ENCODE results near the gene RSRC1. TPM values are rescaled to one million over a fixed set of nuclear protein-coding genes. Genes with fewer than 3 reads are reported as not detected.
"Not testable (repeated sequence)": the region's sequence is repeated elsewhere in the genome, so short reads cannot be mapped to it uniquely, and the experiment has no call there.

Gene RSRC1
- polyA plus RNA-seq, 1 experiment: 2.7 TPM

DNA sequence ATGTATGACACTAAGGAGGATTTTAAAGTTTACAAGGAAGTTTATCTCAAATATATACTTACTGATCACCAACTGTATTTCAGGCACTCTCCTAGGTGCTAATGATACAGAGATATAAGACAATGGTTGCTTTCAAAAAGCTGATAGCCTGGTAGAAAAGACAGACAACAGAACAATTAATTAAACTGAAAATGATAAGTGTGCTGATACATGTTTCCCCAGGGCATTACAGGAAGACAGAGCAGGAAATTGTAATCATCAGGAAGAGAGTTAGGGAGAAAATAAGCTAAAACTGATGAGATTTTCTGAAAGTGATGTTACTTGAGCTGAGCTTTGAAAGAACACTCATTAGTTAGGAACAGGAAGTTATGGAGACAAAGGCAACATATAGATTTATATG is 229.7 kb downstream of the RSRC1 start:
- TF ChIP-seq, protein P1, sequence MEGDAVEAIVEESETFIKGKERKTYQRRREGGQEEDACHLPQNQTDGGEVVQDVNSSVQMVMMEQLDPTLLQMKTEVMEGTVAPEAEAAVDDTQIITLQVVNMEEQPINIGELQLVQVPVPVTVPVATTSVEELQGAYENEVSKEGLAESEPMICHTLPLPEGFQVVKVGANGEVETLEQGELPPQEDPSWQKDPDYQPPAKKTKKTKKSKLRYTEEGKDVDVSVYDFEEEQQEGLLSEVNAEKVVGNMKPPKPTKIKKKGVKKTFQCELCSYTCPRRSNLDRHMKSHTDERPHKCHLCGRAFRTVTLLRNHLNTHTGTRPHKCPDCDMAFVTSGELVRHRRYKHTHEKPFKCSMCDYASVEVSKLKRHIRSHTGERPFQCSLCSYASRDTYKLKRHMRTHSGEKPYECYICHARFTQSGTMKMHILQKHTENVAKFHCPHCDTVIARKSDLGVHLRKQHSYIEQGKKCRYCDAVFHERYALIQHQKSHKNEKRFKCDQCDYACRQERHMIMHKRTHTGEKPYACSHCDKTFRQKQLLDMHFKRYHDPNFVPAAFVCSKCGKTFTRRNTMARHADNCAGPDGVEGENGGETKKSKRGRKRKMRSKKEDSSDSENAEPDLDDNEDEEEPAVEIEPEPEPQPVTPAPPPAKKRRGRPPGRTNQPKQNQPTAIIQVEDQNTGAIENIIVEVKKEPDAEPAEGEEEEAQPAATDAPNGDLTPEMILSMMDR (IDR thresholded peaks at IDR 0.05; ENCODE audit: insufficient read depth, low read depth, low read length): no peak
- H3K27me3 ChIP-seq (ENCODE audit: control insufficient read depth, insufficient read depth, low read length): no peaks in the 10 kb centered on the region
- no peak overlapping the region for H3K4me3 ChIP-seq (ENCODE audit: low read depth, low read length)
- no peak for DNase-seq (ENCODE audit: low read depth)
- ChIA-PET POLR2A (interaction anchor here (0.6 kb wide), 1 partner anchor 31 kb away, joined by 3 read pairs; no protein-coding TSS in a partner anchor), CTCF (no interaction called here)
- H3K36me3 ChIP-seq (ENCODE audit: control insufficient read depth, insufficient read depth, low read length): no peaks in the 10 kb centered on the region

DNA sequence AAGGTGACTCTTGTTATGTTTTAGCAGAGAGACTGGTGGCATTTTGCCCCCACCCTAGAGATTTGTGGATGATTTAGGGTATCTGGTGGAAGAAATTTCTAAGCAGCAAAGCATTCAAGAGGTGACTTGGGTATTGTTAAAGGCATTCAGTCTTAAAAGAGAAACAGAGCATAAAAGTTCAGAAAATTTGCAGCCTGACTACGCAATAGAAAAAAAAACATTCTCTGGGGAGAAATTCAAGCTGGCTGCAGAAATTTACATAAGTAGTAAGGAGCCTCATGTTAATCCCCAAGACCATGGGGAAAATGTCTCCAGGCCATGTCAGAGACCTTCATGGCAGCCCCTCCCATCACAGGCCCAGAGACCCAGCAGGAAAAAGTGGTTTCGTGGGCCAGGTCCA is 231.1 kb downstream of the RSRC1 start:
- H3K36me3 ChIP-seq (ENCODE audit: control insufficient read depth, insufficient read depth, low read length); CTCF ChIA-PET; POLR2A ChIA-PET; H3K4me3 ChIP-seq (ENCODE audit: low read depth, low read length); H3K27me3 ChIP-seq (ENCODE audit: control insufficient read depth, insufficient read depth, low read length); DNase-seq (ENCODE audit: low read depth): not testable (repeated sequence)

DNA sequence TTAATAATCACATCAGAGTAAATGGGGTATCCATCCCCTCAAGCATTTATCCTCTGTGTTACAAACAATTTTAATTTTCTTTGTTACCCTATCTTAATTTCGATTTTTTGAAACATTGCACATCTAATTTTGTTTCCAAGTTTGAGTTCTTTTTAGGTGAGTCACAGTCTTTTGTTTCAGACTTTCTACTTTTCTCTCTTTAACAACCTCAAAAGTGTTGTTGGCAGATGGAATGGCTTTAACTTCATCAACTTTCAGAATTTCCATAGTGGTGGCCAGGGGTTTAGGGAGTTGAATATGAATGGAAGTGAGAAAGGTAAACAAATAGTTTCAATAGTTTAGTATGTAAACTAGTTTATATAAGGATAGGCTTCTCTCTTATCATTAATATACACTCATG is 238.1 kb downstream of the RSRC1 start:
- DNase-seq (ENCODE audit: low read depth): no peak
- H3K4me3 ChIP-seq (ENCODE audit: low read depth, low read length): no peak overlapping the region
- TF ChIP-seq, protein P1 (IDR thresholded peaks at IDR 0.05; ENCODE audit: insufficient read depth, low read depth, low read length): no peak
- ChIA-PET POLR2A (no interaction called here), CTCF (no interaction called here)
- no peaks in the 10 kb centered on the region for H3K27me3 ChIP-seq (ENCODE audit: control insufficient read depth, insufficient read depth, low read length)
- no peaks in the 10 kb centered on the region for H3K36me3 ChIP-seq (ENCODE audit: control insufficient read depth, insufficient read depth, low read length)

DNA sequence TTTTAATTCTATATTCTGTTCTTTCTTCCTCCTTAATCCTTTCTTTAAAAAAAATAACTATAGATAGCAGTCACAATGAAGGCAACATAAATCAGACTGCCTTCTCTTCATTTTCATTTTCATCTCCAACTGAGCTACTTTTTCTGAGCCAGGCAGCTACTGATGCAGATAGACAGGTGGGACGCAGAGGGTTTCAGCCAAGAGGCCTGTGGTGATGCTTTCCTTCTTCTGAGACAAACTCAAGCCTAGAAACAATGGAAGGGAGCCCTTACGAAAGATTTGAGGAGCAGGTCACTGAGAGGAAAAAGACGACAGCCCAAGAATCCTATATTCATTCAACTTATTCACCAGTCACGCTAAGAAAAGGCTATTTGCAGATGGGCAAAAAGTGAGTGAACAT is 241.1 kb downstream of the RSRC1 start:
- TF ChIP-seq, protein P1 (IDR thresholded peaks at IDR 0.05; ENCODE audit: insufficient read depth, low read depth, low read length): no peak
- ChIA-PET POLR2A (no interaction called here), CTCF (interaction anchor here (0.7 kb wide), 1 partner anchor 15 kb away, joined by 4 read pairs; no protein-coding TSS in a partner anchor)
- H3K27me3 ChIP-seq (ENCODE audit: control insufficient read depth, insufficient read depth, low read length): no peaks in the 10 kb centered on the region
- H3K36me3 ChIP-seq (ENCODE audit: control insufficient read depth, insufficient read depth, low read length): no peaks in the 10 kb centered on the region
- no peak for DNase-seq (ENCODE audit: low read depth)
- H3K4me3 ChIP-seq (ENCODE audit: low read depth, low read length): no peak overlapping the region

DNA sequence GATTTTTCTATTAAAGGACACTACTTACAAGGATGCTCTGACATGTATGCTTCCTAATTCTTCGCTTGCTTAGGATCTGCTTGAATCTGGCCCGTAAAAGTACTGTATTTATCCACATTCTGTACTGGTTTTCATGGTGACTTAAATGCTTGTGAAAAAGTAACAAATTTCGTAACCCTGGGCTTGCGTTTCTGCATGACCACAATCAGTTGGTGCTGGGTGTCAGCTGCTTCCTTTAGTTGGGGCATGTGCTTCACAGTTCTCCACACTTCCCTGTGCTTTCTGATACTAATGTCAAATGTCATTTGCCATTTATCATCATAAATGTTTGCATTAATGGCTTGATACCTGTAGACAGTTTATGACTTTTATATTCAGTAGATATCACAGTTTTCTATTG is 242.7 kb downstream of the RSRC1 start:
- ChIA-PET CTCF (no interaction called here), POLR2A (no interaction called here)
- TF ChIP-seq, protein P1 (IDR thresholded peaks at IDR 0.05; ENCODE audit: insufficient read depth, low read depth, low read length): no peak
- Histone ChIP-seq H3K27me3 (ENCODE audit: control insufficient read depth, insufficient read depth, low read length) (no peaks in the 10 kb centered on the region), H3K4me3 (ENCODE audit: low read depth, low read length) (no peak overlapping the region), H3K36me3 (ENCODE audit: control insufficient read depth, insufficient read depth, low read length) (no peaks in the 10 kb centered on the region)
- DNase-seq (ENCODE audit: low read depth): no peak

DNA sequence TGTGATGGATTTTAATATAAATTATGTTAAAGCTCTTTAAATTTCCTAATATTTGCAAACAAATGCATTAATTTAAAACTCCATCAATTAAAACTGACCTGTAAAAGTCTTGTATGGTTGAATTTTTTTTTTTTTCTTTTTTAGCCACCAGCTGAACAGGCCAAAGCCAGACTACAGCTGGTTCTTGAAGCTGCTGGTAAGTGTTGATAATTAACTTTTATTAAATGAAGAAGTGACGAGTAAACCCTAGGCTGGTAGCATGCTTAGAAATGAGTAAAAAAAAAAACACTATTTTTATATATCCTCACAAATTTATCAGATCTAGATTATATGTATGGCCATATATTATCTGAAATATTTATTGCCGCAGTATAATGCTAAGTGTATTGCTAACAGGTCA is 244.8 kb downstream of the RSRC1 start:
- H3K4me3 ChIP-seq (ENCODE audit: low read depth, low read length): no peak overlapping the region
- no peak for DNase-seq (ENCODE audit: low read depth)
- no peaks in the 10 kb centered on the region for H3K27me3 ChIP-seq (ENCODE audit: control insufficient read depth, insufficient read depth, low read length)
- TF ChIP-seq, protein P1 (IDR thresholded peaks at IDR 0.05; ENCODE audit: insufficient read depth, low read depth, low read length): no peak
- ChIA-PET POLR2A (no interaction called here), CTCF (interaction anchor here (0.7 kb wide), 1 partner anchor 11 kb away, joined by 3 read pairs; no protein-coding TSS in a partner anchor)
- no peaks in the 10 kb centered on the region for H3K36me3 ChIP-seq (ENCODE audit: control insufficient read depth, insufficient read depth, low read length)
